Dendritic cell treated with granulocyte-macrophage colony-stimulating factor and Interleukin-4, amounts not matched to agents 40 ng/mL and 50 ng/mL, for 4 days (primary cell): Measurements from ENCODE around the gene GPC6.

ENCODE experiments used
- H3K27ac Mint-ChIP-seq: one replicate; pipeline ENCODE4 v1.8.0; 2022; ENCODE audit warnings: mild to moderate bottlenecking, mixed read lengths
- H3K27me3 Mint-ChIP-seq: one replicate; pipeline ENCODE4 v1.8.0; 2022; ENCODE audit warnings: mild to moderate bottlenecking, mixed read lengths
- H3K36me3 Mint-ChIP-seq: one replicate; pipeline ENCODE4 v1.8.0; 2022; ENCODE audit warnings: low read depth, mixed read lengths
- H3K4me1 Mint-ChIP-seq: one replicate; pipeline ENCODE4 v1.8.0; 2022; ENCODE audit warnings: low read depth, mixed read lengths
- H3K4me3 Mint-ChIP-seq: one replicate; pipeline ENCODE4 v1.8.0; 2022; ENCODE audit warnings: mild to moderate bottlenecking, moderate library complexity, mixed read lengths
- H3K9me3 Mint-ChIP-seq: one replicate; pipeline ENCODE4 v1.8.0; 2022; ENCODE audit warnings: mixed read lengths
- intact Hi-C: fragments of 100-400 bp; cut with micrococcal nuclease; formaldehyde crosslinking; loops from one replicate; pipeline ENCODE4 v1.15.0; 2022

The GPC6 gene

GRCh38 chr13:94419304-94419924 is 1192.8 kb downstream of the GPC6 start:
- Mint-ChIP-seq H3K27ac (no peak overlapping the region), H3K27me3 (peaks cover 12% of the 10 kb centered on the region), H3K4me1 (peaks cover 15% of the 10 kb centered on the region), H3K4me3 (no peak overlapping the region), H3K36me3 (no peaks in the 10 kb centered on the region), H3K9me3 (peaks cover 23% of the 10 kb centered on the region)
- intact Hi-C loops, result no loop called here

DNA sequence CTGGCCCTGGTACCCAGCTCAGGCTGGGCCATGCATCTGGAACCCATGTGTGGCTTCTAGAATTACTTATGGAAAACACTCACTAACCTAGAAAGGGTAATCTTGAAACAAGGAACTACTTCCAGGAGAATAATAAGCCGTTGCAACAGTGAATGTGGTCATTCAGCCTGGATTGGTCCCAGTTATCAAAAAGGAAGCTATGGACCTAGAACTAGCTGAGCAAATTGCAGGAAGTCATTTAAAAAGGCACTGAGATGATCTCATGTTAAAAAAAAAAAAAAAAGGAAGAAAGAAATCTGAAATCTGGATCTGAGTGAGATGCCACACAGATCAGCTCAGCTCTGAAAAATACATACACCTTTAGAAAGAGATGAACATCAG is 1193.3 kb downstream of the GPC6 start:
- peaks cover 15% of the 10 kb centered on the region for H3K4me1 Mint-ChIP-seq
- H3K27me3 Mint-ChIP-seq, result peaks cover 12% of the 10 kb centered on the region
- H3K9me3 Mint-ChIP-seq, result peaks cover 23% of the 10 kb centered on the region
- no peak overlapping the region for H3K4me3 Mint-ChIP-seq
- intact Hi-C loops, result no loop called here
- H3K36me3 Mint-ChIP-seq, result no peaks in the 10 kb centered on the region
- no peak overlapping the region for H3K27ac Mint-ChIP-seq

- Mint-ChIP-seq H3K27me3 (peaks cover 7% of the 10 kb centered on the region), H3K36me3 (no peaks in the 10 kb centered on the region), H3K27ac (no peak overlapping the region), H3K4me1 (no peaks in the 10 kb centered on the region), H3K9me3 (no peaks in the 10 kb centered on the region), H3K4me3 (no peak overlapping the region)
- intact Hi-C loops, result no loop called here
These were observed 1200.8 kb downstream of the GPC6 start for GRCh38 chr13:94427313-94427953.

GRCh38 chr13:94431574-94431973 is 1205.0 kb downstream of the GPC6 start:
- no peaks in the 10 kb centered on the region for H3K36me3 Mint-ChIP-seq
- intact Hi-C loops, result no loop called here
- H3K27ac Mint-ChIP-seq, result no peak overlapping the region
- no peak overlapping the region for H3K4me3 Mint-ChIP-seq
- H3K4me1 Mint-ChIP-seq, result no peaks in the 10 kb centered on the region
- H3K9me3 Mint-ChIP-seq, result no peaks in the 10 kb centered on the region
- peaks cover 1% of the 10 kb centered on the region for H3K27me3 Mint-ChIP-seq

GRCh38 chr13:94431987-94432386 is 1205.4 kb downstream of the GPC6 start:
- H3K9me3 Mint-ChIP-seq, result no peaks in the 10 kb centered on the region
- H3K36me3 Mint-ChIP-seq, result no peaks in the 10 kb centered on the region
- H3K4me3 Mint-ChIP-seq, result no peak overlapping the region
- intact Hi-C loops, result no loop called here
- no peak overlapping the region for H3K27ac Mint-ChIP-seq
- peaks cover 1% of the 10 kb centered on the region for H3K27me3 Mint-ChIP-seq
- no peaks in the 10 kb centered on the region for H3K4me1 Mint-ChIP-seq

GRCh38 chr13:94433055-94433961 is 1206.7 kb downstream of the GPC6 start:
- Mint-ChIP-seq H3K36me3 (no peaks in the 10 kb centered on the region), H3K27ac (no peak overlapping the region), H3K4me1 (no peaks in the 10 kb centered on the region), H3K9me3 (no peaks in the 10 kb centered on the region), H3K4me3 (no peak overlapping the region), H3K27me3 (peaks cover 1% of the 10 kb centered on the region)
- intact Hi-C loops, result no loop called here

DNA sequence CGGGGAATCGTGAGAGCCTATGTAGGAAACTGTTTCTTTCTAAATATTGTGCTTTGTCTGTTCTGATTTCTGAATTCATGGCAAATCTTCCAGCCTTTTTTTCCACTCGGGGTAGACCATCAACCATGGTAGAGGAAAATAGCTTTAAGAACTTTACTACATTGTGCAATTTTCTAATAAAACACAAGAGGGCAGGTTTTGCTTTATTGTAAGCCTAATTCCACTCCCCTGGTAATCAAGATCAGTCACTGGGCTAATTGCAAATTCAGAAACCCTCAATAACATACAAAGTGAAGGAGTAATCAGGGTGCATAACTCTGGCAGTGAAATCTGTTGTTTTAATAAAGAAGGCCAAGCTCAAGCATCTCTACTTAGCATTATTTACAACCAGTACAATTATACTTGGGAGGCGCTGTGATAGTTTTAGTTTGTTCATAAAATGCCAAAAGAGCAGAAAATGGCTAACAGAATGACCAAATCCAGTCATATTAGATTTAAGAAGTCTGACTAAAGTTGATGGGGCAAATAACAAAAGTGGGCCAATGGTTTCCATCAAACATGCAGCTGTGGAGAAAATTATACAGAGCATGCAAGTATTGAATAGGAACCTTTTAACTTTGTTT is 1209.1 kb downstream of the GPC6 start:
- Mint-ChIP-seq H3K27me3 (peaks cover 3% of the 10 kb centered on the region), H3K9me3 (no peaks in the 10 kb centered on the region), H3K36me3 (no peaks in the 10 kb centered on the region), H3K4me1 (no peaks in the 10 kb centered on the region), H3K27ac (no peak overlapping the region), H3K4me3 (no peak overlapping the region)
- intact Hi-C loops, result loop anchor here (1.0 kb wide), 1 partner anchor 182 kb away; no protein-coding TSS in a partner anchor

GRCh38 chr13:94444826-94445225 is 1218.2 kb downstream of the GPC6 start:
- no peak overlapping the region for H3K27ac Mint-ChIP-seq
- intact Hi-C loops, result no loop called here
- no peak overlapping the region for H3K4me3 Mint-ChIP-seq
- no peaks in the 10 kb centered on the region for H3K4me1 Mint-ChIP-seq
- no peaks in the 10 kb centered on the region for H3K27me3 Mint-ChIP-seq
- H3K9me3 Mint-ChIP-seq, result no peaks in the 10 kb centered on the region
- no peaks in the 10 kb centered on the region for H3K36me3 Mint-ChIP-seq

DNA sequence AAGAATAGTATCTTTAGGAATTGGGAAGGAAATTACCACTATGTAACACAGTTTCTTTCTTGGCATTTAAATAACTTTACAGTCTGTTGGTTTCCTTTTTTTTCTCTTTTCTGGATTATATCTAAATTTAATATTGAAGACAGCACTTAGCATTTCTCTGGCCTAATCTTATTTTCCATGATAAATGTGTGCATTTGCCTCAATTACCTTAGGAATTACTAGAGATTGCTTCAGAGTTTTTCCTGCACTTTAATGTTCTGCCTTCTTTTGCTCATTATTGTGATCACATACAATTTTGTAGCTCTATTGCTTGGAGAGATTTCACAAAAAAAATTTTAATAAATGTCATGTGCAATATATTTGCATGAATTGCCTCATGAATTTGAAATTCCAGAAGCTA is 1227.7 kb downstream of the GPC6 start:
- Mint-ChIP-seq H3K4me1 (no peaks in the 10 kb centered on the region), H3K4me3 (no peak overlapping the region), H3K9me3 (no peaks in the 10 kb centered on the region), H3K27ac (no peak overlapping the region), H3K27me3 (no peaks in the 10 kb centered on the region), H3K36me3 (no peaks in the 10 kb centered on the region)
- intact Hi-C loops, result no loop called here

DNA sequence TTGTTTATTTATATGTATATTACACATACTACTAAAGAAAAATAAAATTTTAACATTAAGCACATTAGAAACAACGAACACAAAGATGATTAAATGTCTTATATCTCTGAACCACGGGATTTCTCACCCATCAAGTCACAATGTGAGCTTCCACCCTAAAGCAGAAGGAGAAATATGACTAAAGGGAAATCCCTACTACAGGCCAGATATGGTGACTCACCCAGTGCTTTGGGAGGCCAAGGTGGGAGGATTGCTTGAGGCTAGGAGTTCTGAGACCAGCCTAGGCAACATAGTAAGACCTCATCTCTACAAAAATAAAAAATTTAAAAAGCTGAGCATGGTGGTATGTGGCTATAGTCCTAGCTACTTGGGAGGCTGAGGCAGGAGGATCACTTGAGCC is 1228.3 kb downstream of the GPC6 start:
- Mint-ChIP-seq H3K27ac (no peak overlapping the region), H3K9me3 (no peaks in the 10 kb centered on the region), H3K4me1 (no peaks in the 10 kb centered on the region), H3K4me3 (no peak overlapping the region), H3K27me3 (no peaks in the 10 kb centered on the region), H3K36me3 (no peaks in the 10 kb centered on the region)
- intact Hi-C loops, result no loop called here

- Mint-ChIP-seq H3K4me1 (no peaks in the 10 kb centered on the region), H3K36me3 (no peaks in the 10 kb centered on the region), H3K4me3 (no peak overlapping the region), H3K27me3 (no peaks in the 10 kb centered on the region), H3K27ac (no peak overlapping the region), H3K9me3 (no peaks in the 10 kb centered on the region)
- intact Hi-C loops, result no loop called here
These were observed 1228.8 kb downstream of the GPC6 start for GRCh38 chr13:94455414-94455813.
